Endothelial cell (in vitro differentiated cells): ENCODE results near the gene TMEM186. TPM values are rescaled to one million over a fixed set of nuclear protein-coding genes. Genes with fewer than 3 reads are reported as not detected.

ENCODE experiments used
- DNase-seq: peaks from one replicate; pipeline ENCODE4 v3.0.0; 2021; ENCODE audit warnings: low spot score
- H3K27ac Mint-ChIP-seq: one replicate; pipeline ENCODE4 v1.8.0; 2021; ENCODE audit warnings: mixed read lengths, inconsistent platforms; ENCODE audit not compliant: unreplicated experiment
- H3K27me3 Mint-ChIP-seq: one replicate; pipeline ENCODE4 v1.8.0; 2021; ENCODE audit warnings: mild to moderate bottlenecking, moderate library complexity, mixed read lengths, inconsistent platforms; ENCODE audit not compliant: unreplicated experiment
- H3K36me3 Mint-ChIP-seq: one replicate; pipeline ENCODE4 v1.8.0; 2021; ENCODE audit warnings: mild to moderate bottlenecking, low read depth, mixed read lengths, inconsistent platforms; ENCODE audit not compliant: unreplicated experiment
- H3K4me1 Mint-ChIP-seq: one replicate; pipeline ENCODE4 v1.8.0; 2021; ENCODE audit warnings: mild to moderate bottlenecking, mixed read lengths, inconsistent platforms; ENCODE audit not compliant: unreplicated experiment
- H3K4me3 Mint-ChIP-seq: one replicate; pipeline ENCODE4 v1.8.0; 2021; ENCODE audit warnings: mild to moderate bottlenecking, mixed read lengths, inconsistent platforms; ENCODE audit not compliant: unreplicated experiment
- H3K9me3 Mint-ChIP-seq: one replicate; pipeline ENCODE4 v1.8.0; 2021; ENCODE audit warnings: mixed read lengths, inconsistent platforms; ENCODE audit not compliant: unreplicated experiment
- total RNA-seq: library from RNA; stranded (reverse); fragmentation: NEBNext Ultra II Directional; extraction: Animal tissue kit (Norgen Biotek cat#: 25700); gene quantifications from one replicate; pipeline ENCODE4 v1.2.1, GENCODE V29; 2021; ENCODE audit not compliant: unreplicated experiment
- TF ChIP-seq, protein P1 (sequence below): fragments of 200-600 bp; sonication (generic); IDR thresholded peaks from one replicate; pipeline ENCODE4 v1.5.0; 2021; ENCODE audit warnings: antibody characterized with exemption; ENCODE audit not compliant: unreplicated experiment

Gene TMEM186
- total RNA-seq, 1 donor from 2014 or later = 8.1 TPM

DNA sequence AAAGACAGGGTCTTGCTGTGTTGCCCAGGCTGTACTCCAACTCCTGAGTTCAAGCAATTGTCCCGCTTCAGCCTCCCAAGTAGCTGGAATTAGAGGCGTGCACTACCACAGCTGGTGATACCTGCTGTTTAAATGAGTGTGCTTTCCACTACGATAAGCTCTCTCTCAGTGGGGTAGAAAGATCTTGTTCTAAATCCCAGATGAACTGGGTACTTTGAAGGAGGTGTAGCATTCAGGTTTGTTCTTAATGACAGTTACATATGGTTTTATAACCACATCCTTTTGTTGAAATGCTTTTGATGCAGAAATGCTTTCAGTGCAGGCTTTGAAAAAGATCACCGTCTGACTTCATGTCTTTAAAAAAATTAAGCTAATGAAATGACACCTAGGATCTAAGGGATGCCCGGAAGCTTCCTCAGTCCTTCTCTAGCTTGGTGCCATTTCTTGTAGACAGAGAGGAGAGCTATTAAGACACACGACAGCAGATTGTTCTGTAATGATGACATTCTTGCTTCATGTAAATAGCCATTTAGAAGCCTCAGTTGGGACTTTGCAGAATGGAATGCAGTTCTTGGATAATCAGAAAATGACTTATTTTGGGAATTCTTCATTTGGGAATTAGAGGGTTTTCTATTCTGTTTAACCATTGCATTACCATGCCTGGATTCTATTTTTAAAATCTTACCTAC is 19.7 kb upstream of the TMEM186 start:
- H3K27ac Mint-ChIP-seq = no peak overlapping the region
- H3K9me3 Mint-ChIP-seq = no peaks in the 10 kb centered on the region
- TF ChIP-seq, protein P1, sequence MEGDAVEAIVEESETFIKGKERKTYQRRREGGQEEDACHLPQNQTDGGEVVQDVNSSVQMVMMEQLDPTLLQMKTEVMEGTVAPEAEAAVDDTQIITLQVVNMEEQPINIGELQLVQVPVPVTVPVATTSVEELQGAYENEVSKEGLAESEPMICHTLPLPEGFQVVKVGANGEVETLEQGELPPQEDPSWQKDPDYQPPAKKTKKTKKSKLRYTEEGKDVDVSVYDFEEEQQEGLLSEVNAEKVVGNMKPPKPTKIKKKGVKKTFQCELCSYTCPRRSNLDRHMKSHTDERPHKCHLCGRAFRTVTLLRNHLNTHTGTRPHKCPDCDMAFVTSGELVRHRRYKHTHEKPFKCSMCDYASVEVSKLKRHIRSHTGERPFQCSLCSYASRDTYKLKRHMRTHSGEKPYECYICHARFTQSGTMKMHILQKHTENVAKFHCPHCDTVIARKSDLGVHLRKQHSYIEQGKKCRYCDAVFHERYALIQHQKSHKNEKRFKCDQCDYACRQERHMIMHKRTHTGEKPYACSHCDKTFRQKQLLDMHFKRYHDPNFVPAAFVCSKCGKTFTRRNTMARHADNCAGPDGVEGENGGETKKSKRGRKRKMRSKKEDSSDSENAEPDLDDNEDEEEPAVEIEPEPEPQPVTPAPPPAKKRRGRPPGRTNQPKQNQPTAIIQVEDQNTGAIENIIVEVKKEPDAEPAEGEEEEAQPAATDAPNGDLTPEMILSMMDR = no peak
- H3K36me3 Mint-ChIP-seq = peaks cover 43% of the 10 kb centered on the region
- no peak overlapping the region for H3K4me3 Mint-ChIP-seq
- H3K4me1 Mint-ChIP-seq = no peaks in the 10 kb centered on the region
- H3K27me3 Mint-ChIP-seq = no peaks in the 10 kb centered on the region
- no peak for DNase-seq

DNA sequence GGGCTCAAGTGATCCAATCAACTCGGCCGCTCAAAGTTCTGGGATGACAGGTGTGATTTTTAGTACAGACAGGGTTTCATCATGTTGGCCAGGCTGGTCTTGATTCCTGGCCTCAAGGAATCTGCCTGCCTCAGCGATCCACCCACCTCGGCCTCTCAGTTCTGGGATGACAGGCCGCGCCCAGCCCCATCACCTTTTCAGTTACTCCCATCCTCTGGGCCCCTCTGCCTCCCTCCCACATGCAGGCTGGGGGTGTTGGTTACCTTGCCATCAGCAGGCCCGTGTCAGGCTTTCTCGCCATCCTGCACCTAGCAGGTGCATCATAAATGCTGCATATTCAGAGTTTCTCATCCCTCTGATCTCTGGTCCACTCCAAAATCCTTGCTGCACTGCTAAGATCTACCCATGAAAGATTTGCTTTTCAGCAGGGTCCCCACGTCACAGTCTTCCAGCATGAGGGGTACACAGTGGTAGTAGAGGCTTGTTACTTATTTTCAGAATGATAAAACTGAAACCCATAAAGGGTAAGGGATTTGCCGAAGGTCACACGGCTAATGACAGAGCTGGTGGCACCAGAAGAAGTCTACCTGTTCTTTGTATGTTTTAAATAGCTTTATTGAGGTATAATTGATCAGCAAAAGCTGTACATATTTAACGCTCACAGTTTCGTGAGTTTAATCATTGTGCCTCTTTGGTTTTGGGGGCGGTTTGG is 16.8 kb upstream of the TMEM186 start:
- no peak overlapping the region for H3K4me3 Mint-ChIP-seq
- H3K36me3 Mint-ChIP-seq = peaks cover 33% of the 10 kb centered on the region
- no peaks in the 10 kb centered on the region for H3K4me1 Mint-ChIP-seq
- H3K9me3 Mint-ChIP-seq = no peaks in the 10 kb centered on the region
- TF ChIP-seq, protein P1 = no peak
- H3K27me3 Mint-ChIP-seq = no peaks in the 10 kb centered on the region
- no peak overlapping the region for H3K27ac Mint-ChIP-seq
- no peak for DNase-seq

DNA sequence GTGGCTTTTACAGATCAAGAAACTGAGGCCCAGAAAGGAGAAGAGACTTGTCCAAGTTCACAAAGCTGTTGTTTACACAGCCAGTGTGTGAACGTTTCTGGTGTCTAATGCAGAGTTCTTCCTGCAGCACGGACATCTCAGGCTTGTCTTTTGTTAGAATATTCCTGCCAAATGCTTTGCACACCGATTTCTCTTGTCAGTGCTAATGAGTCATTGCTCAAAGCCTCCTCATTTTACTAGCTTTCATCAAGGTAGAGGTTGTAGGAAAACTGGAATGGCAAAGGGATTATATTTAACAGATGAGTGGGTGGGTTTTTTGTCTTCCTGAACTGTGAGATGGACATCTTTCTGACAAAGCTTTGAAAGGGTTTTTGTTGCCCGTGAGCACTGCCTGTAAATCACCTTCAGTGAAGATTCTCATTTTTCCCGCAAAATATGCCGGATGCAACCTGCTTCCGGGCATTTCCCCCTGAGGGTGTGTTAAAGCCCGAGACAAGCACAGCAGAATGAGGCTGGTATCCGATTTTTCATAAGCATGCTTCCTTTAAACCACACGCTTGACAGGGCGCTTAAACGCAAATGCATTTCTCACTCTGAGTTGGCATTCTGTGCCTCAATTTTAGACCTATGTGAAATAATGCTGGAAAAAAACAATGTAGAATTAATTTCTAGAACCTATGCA is 14.9 kb upstream of the TMEM186 start:
- no peak for DNase-seq
- Mint-ChIP-seq H3K4me3 (no peak overlapping the region), H3K27ac (no peak overlapping the region), H3K27me3 (no peaks in the 10 kb centered on the region), H3K4me1 (no peaks in the 10 kb centered on the region), H3K36me3 (peaks cover 33% of the 10 kb centered on the region), H3K9me3 (no peaks in the 10 kb centered on the region)
- TF ChIP-seq, protein P1 = no peak

DNA sequence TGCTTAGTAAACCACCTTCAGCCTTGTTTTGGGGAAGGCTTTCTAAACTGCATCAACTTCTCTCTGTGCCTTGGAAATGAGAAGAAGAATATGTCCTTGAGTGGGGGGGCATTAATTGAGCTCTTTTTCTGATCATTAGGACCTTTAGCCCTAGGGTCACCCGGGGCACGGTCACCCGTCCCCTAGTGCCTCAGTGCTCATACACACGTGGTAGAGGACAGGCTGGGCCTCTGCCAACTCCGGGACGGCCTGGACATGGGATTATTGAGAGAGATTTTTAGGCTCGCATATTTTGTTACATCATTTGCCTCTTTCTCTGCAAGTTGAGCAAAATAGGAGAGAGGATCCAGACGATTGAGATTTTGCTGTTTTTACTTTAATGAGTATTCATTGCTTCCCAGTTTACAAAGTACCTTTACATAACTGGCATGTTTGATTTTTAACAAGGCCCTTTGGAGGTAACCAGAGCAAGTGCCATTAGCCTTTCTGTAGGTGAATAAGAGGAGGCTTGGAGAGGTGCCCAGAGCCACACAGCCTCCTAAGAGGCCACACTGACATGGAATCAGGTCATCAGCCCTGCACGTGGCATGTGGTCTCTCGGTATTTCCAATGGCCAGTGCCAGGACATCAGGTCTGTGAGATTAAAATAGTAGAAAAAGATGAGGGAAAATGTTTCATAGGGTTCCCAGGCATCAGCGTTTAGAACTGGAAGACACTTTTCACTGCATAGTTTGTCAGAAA is 11.3 kb upstream of the TMEM186 start:
- no peaks in the 10 kb centered on the region for H3K4me1 Mint-ChIP-seq
- peak overlapping the region; percentile 22 for H3K27ac Mint-ChIP-seq
- H3K9me3 Mint-ChIP-seq = no peaks in the 10 kb centered on the region
- DNase-seq = no peak
- TF ChIP-seq, protein P1 = no peak
- H3K36me3 Mint-ChIP-seq = peaks cover 22% of the 10 kb centered on the region
- no peak overlapping the region for H3K4me3 Mint-ChIP-seq
- H3K27me3 Mint-ChIP-seq = no peaks in the 10 kb centered on the region
